ENCODE data around the gene SERGEF.

Gene SERGEF

DNA sequence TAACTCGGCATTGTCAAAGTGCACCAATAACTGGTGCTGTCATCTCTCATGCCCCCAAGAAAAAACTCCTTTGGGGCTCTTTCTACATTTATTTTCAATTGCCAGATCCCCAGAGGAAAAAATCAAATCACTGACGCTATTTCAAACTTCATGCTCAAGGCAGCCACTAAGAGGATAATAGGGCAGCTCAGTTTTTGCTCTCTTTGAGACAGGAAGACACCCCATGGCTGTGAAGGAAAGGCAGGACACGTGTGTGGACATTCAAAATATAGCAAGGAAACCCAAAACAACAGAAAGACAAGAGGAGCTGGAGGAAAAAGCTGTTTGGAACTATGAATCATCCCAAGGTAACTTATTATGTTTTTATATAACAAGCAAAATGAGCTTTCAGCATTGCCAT is 83.7 kb downstream of the SERGEF start:
- Histone ChIP-seq H3K27me3 (ENCODE audit: control insufficient read depth, low read length) (no peaks in the 10 kb centered on the region), H3K9me3 (ENCODE audit: control insufficient read depth, insufficient read depth, low read length) (no peaks in the 10 kb centered on the region), H4K20me1 (ENCODE audit: control insufficient read depth, insufficient read depth, low read depth, low read length) (no peaks in the 10 kb centered on the region), H3K36me3 (ENCODE audit: control insufficient read depth, low read length) (no peaks in the 10 kb centered on the region), H3K9me2 (replicated peaks; ENCODE audit: control insufficient read depth, low read length) (no peaks in the 10 kb centered on the region), H3K4me1 (ENCODE audit: control insufficient read depth, low read length) (no peaks in the 10 kb centered on the region), H3K4me3 (ENCODE audit: low read length) (no peak overlapping the region), H3K79me2 (ENCODE audit: control insufficient read depth, low read length) (no peaks in the 10 kb centered on the region), H3F3A (ENCODE audit: control insufficient read depth, insufficient read depth) (no peaks in the 10 kb centered on the region), H3K27ac (ENCODE audit: low read depth, low read length) (no peak overlapping the region), H3K4me2 (ENCODE audit: low read length) (no peak overlapping the region)
- TF ChIP-seq EZH2phosphoT487 (IDR thresholded peaks at IDR 0.05; ENCODE audit: borderline replicate concordance, low read length) = no peak

- no peaks in the 10 kb centered on the region for H3F3A ChIP-seq (ENCODE audit: control insufficient read depth, insufficient read depth)
- no peak overlapping the region for H3K4me3 ChIP-seq (ENCODE audit: low read length)
- H4K20me1 ChIP-seq (ENCODE audit: control insufficient read depth, insufficient read depth, low read depth, low read length) = no peaks in the 10 kb centered on the region
- no peaks in the 10 kb centered on the region for H3K79me2 ChIP-seq (ENCODE audit: control insufficient read depth, low read length)
- H3K27ac ChIP-seq (ENCODE audit: low read depth, low read length) = no peak overlapping the region
- H3K4me1 ChIP-seq (ENCODE audit: control insufficient read depth, low read length) = no peaks in the 10 kb centered on the region
- H3K4me2 ChIP-seq (ENCODE audit: low read length) = no peak overlapping the region
- H3K9me3 ChIP-seq (ENCODE audit: control insufficient read depth, insufficient read depth, low read length) = no peaks in the 10 kb centered on the region
- peaks cover 3% of the 10 kb centered on the region; the same call in 1 of the 2 replicates for H3K36me3 ChIP-seq (ENCODE audit: control insufficient read depth, low read length)
- no peaks in the 10 kb centered on the region for H3K27me3 ChIP-seq (ENCODE audit: control insufficient read depth, low read length)
- TF ChIP-seq, protein P1, sequence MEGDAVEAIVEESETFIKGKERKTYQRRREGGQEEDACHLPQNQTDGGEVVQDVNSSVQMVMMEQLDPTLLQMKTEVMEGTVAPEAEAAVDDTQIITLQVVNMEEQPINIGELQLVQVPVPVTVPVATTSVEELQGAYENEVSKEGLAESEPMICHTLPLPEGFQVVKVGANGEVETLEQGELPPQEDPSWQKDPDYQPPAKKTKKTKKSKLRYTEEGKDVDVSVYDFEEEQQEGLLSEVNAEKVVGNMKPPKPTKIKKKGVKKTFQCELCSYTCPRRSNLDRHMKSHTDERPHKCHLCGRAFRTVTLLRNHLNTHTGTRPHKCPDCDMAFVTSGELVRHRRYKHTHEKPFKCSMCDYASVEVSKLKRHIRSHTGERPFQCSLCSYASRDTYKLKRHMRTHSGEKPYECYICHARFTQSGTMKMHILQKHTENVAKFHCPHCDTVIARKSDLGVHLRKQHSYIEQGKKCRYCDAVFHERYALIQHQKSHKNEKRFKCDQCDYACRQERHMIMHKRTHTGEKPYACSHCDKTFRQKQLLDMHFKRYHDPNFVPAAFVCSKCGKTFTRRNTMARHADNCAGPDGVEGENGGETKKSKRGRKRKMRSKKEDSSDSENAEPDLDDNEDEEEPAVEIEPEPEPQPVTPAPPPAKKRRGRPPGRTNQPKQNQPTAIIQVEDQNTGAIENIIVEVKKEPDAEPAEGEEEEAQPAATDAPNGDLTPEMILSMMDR (IDR thresholded peaks at IDR 0.05; ENCODE audit: low read depth, low read length, poor library complexity, severe bottlenecking) = no peak
- no peak for TF ChIP-seq EZH2phosphoT487 (IDR thresholded peaks at IDR 0.05; ENCODE audit: borderline replicate concordance, low read length)
- no peaks in the 10 kb centered on the region for H3K9me2 ChIP-seq (replicated peaks; ENCODE audit: control insufficient read depth, low read length)
Observed at GRCh38 chr11:17927681-17928343, 85.0 kb downstream of the SERGEF start.

GRCh38 chr11:17927041-17927440 is 85.8 kb downstream of the SERGEF start:
- Histone ChIP-seq H3K27me3 (ENCODE audit: control insufficient read depth, low read length) (no peaks in the 10 kb centered on the region), H3K4me1 (ENCODE audit: control insufficient read depth, low read length) (no peaks in the 10 kb centered on the region), H3K27ac (ENCODE audit: low read depth, low read length) (no peak overlapping the region), H3K9me2 (replicated peaks; ENCODE audit: control insufficient read depth, low read length) (no peaks in the 10 kb centered on the region), H4K20me1 (ENCODE audit: control insufficient read depth, insufficient read depth, low read depth, low read length) (no peaks in the 10 kb centered on the region), H3F3A (ENCODE audit: control insufficient read depth, insufficient read depth) (no peaks in the 10 kb centered on the region), H3K4me3 (ENCODE audit: low read length) (no peak overlapping the region), H3K4me2 (ENCODE audit: low read length) (no peak overlapping the region), H3K79me2 (ENCODE audit: control insufficient read depth, low read length) (no peaks in the 10 kb centered on the region), H3K36me3 (ENCODE audit: control insufficient read depth, low read length) (peaks cover 8% of the 10 kb centered on the region; the same call in 1 of the 2 replicates), H3K9me3 (ENCODE audit: control insufficient read depth, insufficient read depth, low read length) (no peaks in the 10 kb centered on the region)
- TF ChIP-seq, protein P1 (IDR thresholded peaks at IDR 0.05; ENCODE audit: low read depth, low read length, poor library complexity, severe bottlenecking) = no peak
- no peak for TF ChIP-seq EZH2phosphoT487 (IDR thresholded peaks at IDR 0.05; ENCODE audit: borderline replicate concordance, low read length)

DNA sequence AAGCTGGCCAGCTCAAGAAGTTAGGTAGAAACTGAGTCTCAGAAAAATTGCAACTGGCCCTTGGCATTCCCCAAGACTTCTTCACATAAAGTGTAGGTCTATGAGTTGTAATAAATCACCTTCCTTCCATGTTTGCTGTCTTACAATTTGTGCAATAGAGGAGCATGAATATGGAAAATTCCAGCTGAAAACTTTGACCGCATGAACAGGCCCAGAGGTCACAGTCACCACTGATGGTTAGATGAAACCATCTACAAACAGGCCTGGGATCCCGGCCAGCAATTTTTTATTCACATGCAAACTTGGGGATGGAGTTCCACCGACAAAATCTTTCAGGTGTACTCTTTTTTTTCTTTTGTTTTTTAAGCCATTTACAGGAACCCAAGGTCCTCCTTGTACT is 88.1 kb downstream of the SERGEF start:
- Histone ChIP-seq H3K4me3 (ENCODE audit: low read length) (no peak overlapping the region), H3K4me2 (ENCODE audit: low read length) (no peak overlapping the region), H3K27me3 (ENCODE audit: control insufficient read depth, low read length) (no peaks in the 10 kb centered on the region), H3K36me3 (ENCODE audit: control insufficient read depth, low read length) (peaks cover 8% of the 10 kb centered on the region; the same call in 1 of the 2 replicates), H3K9me2 (replicated peaks; ENCODE audit: control insufficient read depth, low read length) (no peaks in the 10 kb centered on the region), H3K79me2 (ENCODE audit: control insufficient read depth, low read length) (no peaks in the 10 kb centered on the region), H4K20me1 (ENCODE audit: control insufficient read depth, insufficient read depth, low read depth, low read length) (no peaks in the 10 kb centered on the region), H3K4me1 (ENCODE audit: control insufficient read depth, low read length) (no peaks in the 10 kb centered on the region), H3K27ac (ENCODE audit: low read depth, low read length) (no peak overlapping the region), H3K9me3 (ENCODE audit: control insufficient read depth, insufficient read depth, low read length) (no peaks in the 10 kb centered on the region), H3F3A (ENCODE audit: control insufficient read depth, insufficient read depth) (no peaks in the 10 kb centered on the region)
- TF ChIP-seq, protein P1 (IDR thresholded peaks at IDR 0.05; ENCODE audit: low read depth, low read length, poor library complexity, severe bottlenecking) = no peak
- no peak for TF ChIP-seq EZH2phosphoT487 (IDR thresholded peaks at IDR 0.05; ENCODE audit: borderline replicate concordance, low read length)
